SU-DHL-6 (cell line): ENCODE data around the gene TRMT1.

ENCODE experiments used
- CTCF ChIP-seq: fragments of 200-600 bp; sonication (generic); IDR thresholded peaks from one replicate; pipeline ENCODE4 v1.5.1; 2017; ENCODE audit warnings: antibody characterized with exemption, mild to moderate bottlenecking, low read length, moderate library complexity; ENCODE audit not compliant: insufficient read depth, poor library complexity, severe bottlenecking
- EZH2phosphoT487 ChIP-seq: fragments of 200-600 bp; sonication (generic), shearing (Covaris generic); conservative IDR thresholded peaks from 2 replicates; pipeline ENCODE4 v1.6.1; 2018; ENCODE audit warnings: mild to moderate bottlenecking, antibody characterized with exemption, low read length, moderate library complexity, mixed read lengths

- no peak for TF ChIP-seq CTCF
- TF ChIP-seq EZH2phosphoT487 = no peak
Observed at GRCh38 chr19:13139633-13140311, 23.2 kb upstream of the TRMT1 start.
